Small intestine (tissue), 7 donors: ENCODE data around the gene NECAB3. TPM values are rescaled to one million over a fixed set of nuclear protein-coding genes. Genes with fewer than 3 reads are reported as not detected.

Experiments used
- DNase-seq, 2 donors: peaks; one replicate each; pipeline versions ENCODE4 v3.0.0 to v3.0.0-alpha.2; 2013
- FAIRE-seq: peaks from 2 replicates; lab custom pipeline; 2012; peaks lifted over from hg19 to GRCh38; lab: Jason Lieb, UNC
- H3K27ac ChIP-seq, 3 donors: one replicate each; pipeline ENCODE4 v1.5.1; 2013; ENCODE audit warnings: low read length in 2 of 3, mild to moderate bottlenecking in 2 of 3, control low read depth in 1 of 3, inconsistent platforms in 1 of 3, low read depth in 1 of 3, moderate library complexity in 1 of 3
- H3K27me3 ChIP-seq, 3 donors: one replicate each; pipeline ENCODE4 v1.6.1; 2013; ENCODE audit warnings: low read length in 3 of 3, inconsistent platforms in 1 of 3; ENCODE audit not compliant: control insufficient read depth in 3 of 3, insufficient read depth in 3 of 3
- H3K36me3 ChIP-seq, 3 donors: one replicate each; pipeline ENCODE4 v1.6.1; 2013; ENCODE audit warnings: low read length in 3 of 3, inconsistent platforms in 1 of 3, low read depth in 1 of 3, mild to moderate bottlenecking in 1 of 3, moderate library complexity in 1 of 3; ENCODE audit not compliant: control insufficient read depth in 3 of 3, insufficient read depth in 2 of 3
- H3K4me1 ChIP-seq, 3 donors: one replicate each; pipeline ENCODE4 v1.6.1; 2013; ENCODE audit warnings: low read length in 2 of 3, inconsistent platforms in 1 of 3, low read depth in 1 of 3, mild to moderate bottlenecking in 1 of 3, moderate library complexity in 1 of 3; ENCODE audit not compliant: control insufficient read depth in 3 of 3, insufficient read depth in 2 of 3
- H3K4me3 ChIP-seq, 3 donors: one replicate each; pipeline ENCODE4 v1.5.1; 2013; ENCODE audit warnings: low read length in 3 of 3, control low read depth in 1 of 3, inconsistent platforms in 1 of 3, low read depth in 1 of 3, mild to moderate bottlenecking in 1 of 3, moderate library complexity in 1 of 3
- H3K9me3 ChIP-seq, 2 donors: one replicate each; pipeline ENCODE4 v1.6.1; 2013; ENCODE audit warnings: low read depth in 1 of 2, low read length in 1 of 2; ENCODE audit not compliant: control insufficient read depth in 2 of 2, insufficient read depth in 1 of 2
- WGBS, 3 donors: extraction: QIAGEN DNeasy Blood & Tissue Kit; methylation state at CpG; one replicate each; pipeline ENCODE4 v1.1.7; 2013; 5-methylcytosine and 5-hydroxymethylcytosine counted together
- polyA plus RNA-seq, 4 donors: library from polyadenylated mRNA; stranded (reverse) in 3 of 4; unstranded in 1 of 4; fragments of 200-250 nt in 3 of 4; fragments of 120-200 nt in 1 of 4; gene quantifications; one replicate each; pipeline versions ENCODE4 v1.2.1 to v1.2.3, GENCODE V29; 2013
- donor health status: healthy with polysubstance abuse.
- donor health status: control.
- donor health status: control.
- donor health status: Bipolar disorder and iron deficiency.
- donor health status: healthy.

Gene NECAB3
- polyA plus RNA-seq, 4 donors: 24.4 to 54.8 (median 42.2) TPM

- Histone ChIP-seq H3K27me3 (no peaks in the 10 kb centered on the region), H3K4me1 (no peaks in the 10 kb centered on the region), H3K36me3 (peaks cover 9 to 61% (median 13%) of the 10 kb centered on the region in 3 donors), H3K4me3 (no peak overlapping the region), H3K9me3 (no peaks in the 10 kb centered on the region), H3K27ac (no peak overlapping the region)
- FAIRE-seq (no peak), DNase-seq (no peak)
- 38 to 87% (median 85%) methylated on average over 1 of the region's 1 CpG for WGBS, 3 donors
These were observed 37.2 kb upstream of the NECAB3 start for GRCh38 chr20:33711446-33711738.

- no peak for FAIRE-seq
- no peak overlapping the region for H3K27ac ChIP-seq
- no peaks in the 10 kb centered on the region for H3K9me3 ChIP-seq
- H3K36me3 ChIP-seq: peaks cover 9 to 63% (median 13%) of the 10 kb centered on the region in 3 donors
- no peaks in the 10 kb centered on the region for H3K4me1 ChIP-seq
- H3K27me3 ChIP-seq: no peaks in the 10 kb centered on the region
- H3K4me3 ChIP-seq: no peak overlapping the region
- DNase-seq: no peak
- 67 to 75% (median 68%) methylated on average over 14 of the region's 14 CpGs for WGBS, 3 donors
These were observed 36.6 kb upstream of the NECAB3 start for GRCh38 chr20:33710681-33711445.

- Histone ChIP-seq H3K4me1 (no peaks in the 10 kb centered on the region), H3K27me3 (no peaks in the 10 kb centered on the region), H3K9me3 (no peaks in the 10 kb centered on the region), H3K4me3 (no peak overlapping the region), H3K36me3 (peaks cover 9 to 62% (median 13%) of the 10 kb centered on the region in 3 donors), H3K27ac (peak overlapping the region in 1 of 3 donors; percentile 44)
- DNase-seq (peak in 1 of 2 donors; percentile 38), FAIRE-seq (no peak)
- WGBS, 3 donors: 78 to 83% (median 81%) methylated on average over 16 of the region's 16 CpGs
These were observed 35.8 kb upstream of the NECAB3 start for GRCh38 chr20:33709905-33710541.

- Histone ChIP-seq H3K9me3 (no peaks in the 10 kb centered on the region), H3K27ac (no peak overlapping the region), H3K36me3 (peaks cover 9 to 59% (median 13%) of the 10 kb centered on the region in 3 donors), H3K4me1 (no peaks in the 10 kb centered on the region), H3K4me3 (no peak overlapping the region), H3K27me3 (no peaks in the 10 kb centered on the region)
- FAIRE-seq (no peak), DNase-seq (peak in 1 of 2 donors; percentile 25)
- WGBS, 3 donors: 66 to 83% (median 77%) methylated on average over 1 to 2 of the region's 2 CpGs
These were observed 35.2 kb upstream of the NECAB3 start for GRCh38 chr20:33709398-33709797.

- H3K27me3 ChIP-seq: no peaks in the 10 kb centered on the region
- no peaks in the 10 kb centered on the region for H3K9me3 ChIP-seq
- DNase-seq (no peak), FAIRE-seq (no peak)
- H3K4me3 ChIP-seq: no peak overlapping the region
- no peaks in the 10 kb centered on the region for H3K4me1 ChIP-seq
- H3K36me3 ChIP-seq: peaks cover 3 to 50% (median 3%) of the 10 kb centered on the region in 3 donors
- WGBS, 3 donors: 90 to 93% (median 91%) methylated on average over 11 of the region's 11 CpGs
- H3K27ac ChIP-seq: no peak overlapping the region
These were observed 33.4 kb upstream of the NECAB3 start for GRCh38 chr20:33707668-33708067.

GRCh38 chr20:33704197-33704924, 30.1 kb upstream of the NECAB3 start:
- FAIRE-seq (no peak), DNase-seq (no peak)
- 92 to 94% (median 93%) methylated on average over 11 of the region's 11 CpGs for WGBS, 3 donors
- Histone ChIP-seq H3K27ac (no peak overlapping the region), H3K9me3 (peaks cover 0 to 4% of the 10 kb centered on the region in 2 donors), H3K36me3 (peaks cover 0 to 23% (median 3%) of the 10 kb centered on the region in 3 donors), H3K4me1 (no peaks in the 10 kb centered on the region), H3K4me3 (no peak overlapping the region), H3K27me3 (no peaks in the 10 kb centered on the region)

- no peaks in the 10 kb centered on the region for H3K4me1 ChIP-seq
- no peak overlapping the region for H3K27ac ChIP-seq
- no peak overlapping the region for H3K4me3 ChIP-seq
- no peaks in the 10 kb centered on the region for H3K27me3 ChIP-seq
- FAIRE-seq: no peak
- H3K36me3 ChIP-seq: peaks cover 0 to 23% (median 3%) of the 10 kb centered on the region in 3 donors
- WGBS, 3 donors: 93 to 94% (median 93%) methylated on average over 8 of the region's 8 CpGs
- DNase-seq: no peak
- peaks cover 0 to 4% of the 10 kb centered on the region in 2 donors for H3K9me3 ChIP-seq
These were observed 29.4 kb upstream of the NECAB3 start for GRCh38 chr20:33703498-33704137.

DNA sequence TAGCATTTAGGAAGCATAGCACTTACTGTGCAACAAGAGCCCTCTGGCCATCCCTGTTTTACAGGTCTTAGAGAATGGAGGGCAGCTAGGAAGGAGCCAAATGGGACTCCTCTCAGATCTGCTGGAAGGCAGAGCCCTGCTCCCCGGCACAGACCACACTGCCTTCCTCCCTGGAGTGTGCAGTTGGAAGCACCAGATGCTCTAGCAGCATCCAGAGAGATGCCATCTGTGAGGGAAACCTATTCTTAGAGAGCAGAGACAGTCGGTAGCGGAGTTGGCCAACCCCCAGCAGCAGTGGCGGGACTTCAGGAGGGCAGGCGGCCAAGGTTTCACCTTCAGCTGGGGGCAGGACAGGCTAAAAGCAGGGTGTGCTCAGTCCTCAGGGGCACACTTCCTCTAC, 28.6 kb upstream of the NECAB3 start:
- no peaks in the 10 kb centered on the region for H3K4me1 ChIP-seq
- H3K27me3 ChIP-seq: no peaks in the 10 kb centered on the region
- FAIRE-seq (no peak), DNase-seq (no peak)
- H3K36me3 ChIP-seq: peaks cover 0 to 23% (median 3%) of the 10 kb centered on the region in 3 donors
- H3K27ac ChIP-seq: no peak overlapping the region
- H3K9me3 ChIP-seq: peaks cover 0 to 4% of the 10 kb centered on the region in 2 donors
- 76 to 83% (median 80%) methylated on average over 5 of the region's 5 CpGs for WGBS, 3 donors
- no peak overlapping the region for H3K4me3 ChIP-seq
